AG04450 (cell line): Measurements from ENCODE around the gene AP5Z1. TPM values are rescaled to one million over a fixed set of nuclear protein-coding genes. Genes with fewer than 3 reads are reported as not detected.

Experiments
- CTCF ChIA-PET: fragments of 300-600, 350-600 bp; formaldehyde crosslinking; extraction: SDS; loops from one replicate; lab custom pipeline; 2022; ENCODE audit warnings: antibody characterized with exemption, inconsistent platforms; lab: Charles Lee
- POLR2A ChIA-PET: fragments of 350-600 bp; formaldehyde crosslinking; extraction: SDS; loops from one replicate; lab custom pipeline; 2021; ENCODE audit warnings: antibody characterized with exemption, inconsistent platforms; lab: Yijun Ruan, JAX
- DNase-seq: peaks from one replicate; pipeline ENCODE4 v3.0.0-alpha.2; 2011; ENCODE audit warnings: low read depth, low spot score
- H3K27ac ChIP-seq: one replicate; pipeline ENCODE4 v1.5.1; 2012; ENCODE audit warnings: low read depth, low read length, control low read depth
- H3K27me3 ChIP-seq: one replicate; pipeline ENCODE4 v1.6.0; 2012; ENCODE audit warnings: low read length; ENCODE audit not compliant: control insufficient read depth, insufficient read depth
- H3K4me3 ChIP-seq: 2 replicates; pipeline ENCODE4 v1.5.1; 2011; ENCODE audit warnings: mild to moderate bottlenecking, low read depth, low read length, control low read depth
- H3K9me3 ChIP-seq: 2 replicates; pipeline ENCODE4 v1.5.1; 2012; ENCODE audit warnings: low read length; ENCODE audit not compliant: control insufficient read depth, insufficient read depth
- polyA plus RNA-seq: library from polyadenylated mRNA; depleted of rRNA; stranded (reverse); fragments of >200 nt; gene quantifications from 2 replicates; pipeline ENCODE4 v1.2.3, GENCODE V29; 2011
- TF ChIP-seq, protein P1 (sequence below): IDR thresholded peaks from 2 replicates; pipeline ENCODE4 v1.5.1; 2011; ENCODE audit warnings: low read depth, low read length, control low read depth, inconsistent platforms

AP5Z1 gene
- polyA plus RNA-seq, 1 experiment, result 12.6 TPM

DNA sequence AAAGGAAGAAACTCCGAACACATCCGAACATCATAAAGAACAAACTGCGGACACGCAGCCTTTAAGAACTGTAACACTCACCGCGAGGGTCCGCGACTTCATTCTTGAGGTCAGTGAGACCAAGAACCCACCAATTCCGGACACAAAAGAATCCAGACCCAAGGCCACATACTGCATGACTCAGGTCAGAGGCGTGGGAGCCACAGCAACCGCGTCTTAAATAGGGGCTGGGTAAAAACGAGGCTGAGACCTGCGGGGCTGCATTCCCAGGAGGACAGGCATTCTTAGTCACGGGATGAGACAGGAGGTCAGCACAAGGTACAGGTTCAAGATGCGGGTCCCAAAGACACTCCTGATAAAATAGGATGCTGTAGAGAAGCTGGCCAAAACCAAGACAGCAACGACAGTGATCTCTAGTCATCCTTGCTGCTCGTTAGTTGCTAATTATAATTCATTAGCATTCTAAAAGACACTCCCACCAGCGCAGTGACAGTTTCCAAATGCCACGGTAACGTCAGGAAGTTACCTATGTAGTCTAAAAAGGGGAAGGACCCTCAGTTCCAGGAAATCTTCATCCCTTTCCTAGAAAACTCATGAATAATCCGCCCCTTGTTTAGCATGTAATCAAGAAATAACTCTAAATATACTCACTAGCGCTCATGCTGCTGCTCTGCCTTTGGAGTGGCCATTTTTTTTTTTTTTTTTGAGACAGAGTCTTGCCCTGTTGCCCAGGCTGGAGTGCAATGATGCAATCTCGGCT lies 19.3 kb downstream of the AP5Z1 start:
- no peak for DNase-seq
- Histone ChIP-seq H3K27ac (no peak overlapping the region), H3K9me3 (peaks cover 18% of the 10 kb centered on the region; the same call in 1 of the 2 replicates), H3K27me3 (no peaks in the 10 kb centered on the region), H3K4me3 (no peak overlapping the region)
- TF ChIP-seq, protein P1, sequence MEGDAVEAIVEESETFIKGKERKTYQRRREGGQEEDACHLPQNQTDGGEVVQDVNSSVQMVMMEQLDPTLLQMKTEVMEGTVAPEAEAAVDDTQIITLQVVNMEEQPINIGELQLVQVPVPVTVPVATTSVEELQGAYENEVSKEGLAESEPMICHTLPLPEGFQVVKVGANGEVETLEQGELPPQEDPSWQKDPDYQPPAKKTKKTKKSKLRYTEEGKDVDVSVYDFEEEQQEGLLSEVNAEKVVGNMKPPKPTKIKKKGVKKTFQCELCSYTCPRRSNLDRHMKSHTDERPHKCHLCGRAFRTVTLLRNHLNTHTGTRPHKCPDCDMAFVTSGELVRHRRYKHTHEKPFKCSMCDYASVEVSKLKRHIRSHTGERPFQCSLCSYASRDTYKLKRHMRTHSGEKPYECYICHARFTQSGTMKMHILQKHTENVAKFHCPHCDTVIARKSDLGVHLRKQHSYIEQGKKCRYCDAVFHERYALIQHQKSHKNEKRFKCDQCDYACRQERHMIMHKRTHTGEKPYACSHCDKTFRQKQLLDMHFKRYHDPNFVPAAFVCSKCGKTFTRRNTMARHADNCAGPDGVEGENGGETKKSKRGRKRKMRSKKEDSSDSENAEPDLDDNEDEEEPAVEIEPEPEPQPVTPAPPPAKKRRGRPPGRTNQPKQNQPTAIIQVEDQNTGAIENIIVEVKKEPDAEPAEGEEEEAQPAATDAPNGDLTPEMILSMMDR, result no peak
- ChIA-PET CTCF (interaction anchor here (0.6 to 0.7 kb wide), 3 partner anchors 206 to 320 kb away, joined by 3 to 12 read pairs (median 5); no protein-coding TSS in a partner anchor), POLR2A (interaction anchor here (0.7 kb wide), 1 partner anchor 247 kb away, joined by 7 read pairs; no protein-coding TSS in a partner anchor)

- H3K4me3 ChIP-seq, result no peak overlapping the region
- H3K9me3 ChIP-seq, result peaks cover 13% of the 10 kb centered on the region; the same call in 1 of the 2 replicates
- ChIA-PET CTCF (interaction anchor here (0.6 to 4.3 kb wide), 5 partner anchors 39 to 378 kb away, joined by 3 to 50 read pairs (median 4); partner anchors contain the start of gene RADIL), POLR2A (no interaction called here)
- H3K27me3 ChIP-seq, result no peaks in the 10 kb centered on the region
- TF ChIP-seq, protein P1, result no peak
- no peak for DNase-seq
- H3K27ac ChIP-seq, result no peak overlapping the region
Measured at GRCh38 chr7:4796453-4796852, 21.0 kb downstream of the AP5Z1 start.

GRCh38 chr7:4797858-4798705 lies 22.7 kb downstream of the AP5Z1 start:
- CTCF ChIA-PET, result interaction anchor here (0.6 to 4.3 kb wide), 11 partner anchors 12 to 943 kb away, joined by 3 to 50 read pairs (median 3); partner anchors contain the start of gene RADIL
- POLR2A ChIA-PET, result interaction anchor here (1.4 kb wide), 1 partner anchor 23 kb away, joined by 3 read pairs; the partner anchor contains the start of gene AP5Z1
- no peaks in the 10 kb centered on the region for H3K27me3 ChIP-seq
- no peaks in the 10 kb centered on the region; the same call in 1 of the 2 replicates for H3K9me3 ChIP-seq
- no peak overlapping the region for H3K27ac ChIP-seq
- TF ChIP-seq, protein P1, result peak; percentile 78
- H3K4me3 ChIP-seq, result no peak overlapping the region
- DNase-seq, result no peak

DNA sequence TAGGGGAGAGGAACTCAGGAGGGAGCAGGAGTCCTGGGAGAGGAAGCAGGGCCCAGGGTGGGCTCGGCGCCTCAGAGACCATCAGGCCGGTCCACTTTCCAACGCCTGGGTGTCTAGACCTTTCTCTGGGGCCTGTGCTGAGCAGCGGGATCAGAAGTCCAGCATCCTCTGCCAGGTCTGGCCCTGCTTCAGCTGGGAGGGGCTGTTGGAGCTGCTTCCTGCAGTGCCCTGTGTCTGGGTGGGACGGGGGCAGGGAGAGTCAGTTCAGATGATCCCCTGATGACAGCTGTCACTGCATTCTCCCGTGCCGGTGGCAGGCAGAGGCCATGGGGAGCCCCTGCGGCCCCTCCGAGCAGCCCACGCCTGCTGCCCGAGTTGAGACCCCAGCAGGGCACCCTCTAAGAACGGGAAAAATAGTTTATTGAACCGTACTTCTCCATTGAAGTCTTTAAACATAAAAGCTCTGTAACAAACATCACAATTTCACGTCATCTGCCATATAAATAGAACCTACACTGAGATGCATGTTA lies 23.3 kb downstream of the AP5Z1 start:
- ChIA-PET CTCF (interaction anchor here (0.6 to 4.3 kb wide), 11 partner anchors 11 to 942 kb away, joined by 3 to 50 read pairs (median 3); partner anchors contain the start of gene RADIL), POLR2A (interaction anchor here (1.4 kb wide), 1 partner anchor 23 kb away, joined by 3 read pairs; the partner anchor contains the start of gene AP5Z1)
- no peaks in the 10 kb centered on the region for H3K27me3 ChIP-seq
- H3K4me3 ChIP-seq, result no peak overlapping the region
- TF ChIP-seq, protein P1, result no peak
- DNase-seq, result no peak
- H3K9me3 ChIP-seq, result no peaks in the 10 kb centered on the region; the same call in 1 of the 2 replicates
- no peak overlapping the region for H3K27ac ChIP-seq
